Stomach (tissue), 4 donors: ENCODE measurements around the gene CXCR3.

ENCODE experiments used
- CTCF ChIP-seq, 7 experiments: fragments of 450-650 bp in 4 of 7; fragments of 200-600 bp in 3 of 7; sonication (generic) in 3 of 7; IDR thresholded peaks; one replicate each; pipeline ENCODE4 v1.5.1; 2016 to 2019; ENCODE audit warnings: antibody characterized with exemption in 7 of 7, control low read depth in 2 of 7, mild to moderate bottlenecking in 1 of 7
- EP300 ChIP-seq: sonication (generic); formaldehyde crosslinking; IDR thresholded peaks from one replicate; pipeline ENCODE4 v1.6.1; 2017; ENCODE audit warnings: antibody characterized with exemption
- POLR2A ChIP-seq, 4 donors: fragments of 450-650 bp; IDR thresholded peaks; one replicate each; pipeline ENCODE4 v1.6.1; 2016; ENCODE audit warnings: antibody characterized with exemption in 4 of 4, control low read depth in 2 of 4, mild to moderate bottlenecking in 1 of 4, moderate library complexity in 1 of 4
- POLR2AphosphoS5 ChIP-seq, 3 donors: sonication (generic); formaldehyde crosslinking; IDR thresholded peaks; one replicate each; pipeline ENCODE4 v1.6.1; 2016; ENCODE audit warnings: antibody characterized with exemption in 3 of 3

GRCh38 chrX:71604796-71605568, 13.3 kb downstream of the CXCR3 start:
- TF ChIP-seq POLR2A (IDR thresholded peaks at IDR 0.05) (no peak), EP300 (no peak), CTCF (IDR thresholded peaks at IDR 0.05) (no peak), POLR2AphosphoS5 (IDR thresholded peaks at IDR 0.05) (no peak)
